Measurements from ENCODE around the gene DHRS7B.
"Not testable (repeated sequence)": the region's sequence is repeated elsewhere in the genome, so short reads cannot be mapped to it uniquely, and the experiment has no call there.

DHRS7B gene

DNA sequence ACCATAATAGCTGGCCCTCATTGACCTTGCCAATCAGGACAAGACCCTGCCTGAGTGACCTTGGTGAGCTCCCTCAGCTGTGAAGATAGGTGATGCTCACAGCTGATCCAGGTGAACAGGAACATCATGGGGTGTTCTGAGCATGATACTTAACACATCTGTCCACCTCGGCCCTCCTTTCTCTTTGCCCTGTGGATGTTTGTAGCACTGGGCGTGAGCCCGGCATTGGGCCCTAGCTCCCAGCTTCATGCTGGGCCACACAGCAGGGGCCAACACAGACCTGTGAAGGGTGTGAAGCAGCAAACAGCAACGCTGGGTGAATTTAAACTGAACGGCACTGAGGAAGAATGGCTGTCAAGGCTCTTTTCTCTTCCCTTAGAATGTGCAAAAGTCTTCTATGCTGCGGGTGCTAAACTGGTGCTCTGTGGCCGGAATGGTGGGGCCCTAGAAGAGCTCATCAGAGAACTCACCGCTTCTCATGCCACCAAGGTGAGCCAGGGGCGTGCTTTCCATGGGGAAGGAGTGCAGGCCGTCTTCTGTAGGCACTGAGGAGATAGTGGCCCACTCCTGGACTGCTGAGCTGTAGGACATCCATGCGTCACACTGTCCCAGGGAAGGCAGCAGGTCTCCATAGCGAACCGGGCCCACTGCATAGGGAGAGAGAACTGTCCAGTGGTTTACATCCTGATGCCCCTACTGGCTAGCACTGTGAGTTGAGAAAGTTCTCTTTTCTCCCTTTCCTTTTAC is 51.3 kb downstream of the DHRS7B start:
- DNase-seq (ENCODE audit: low read depth), result no peak

DNA sequence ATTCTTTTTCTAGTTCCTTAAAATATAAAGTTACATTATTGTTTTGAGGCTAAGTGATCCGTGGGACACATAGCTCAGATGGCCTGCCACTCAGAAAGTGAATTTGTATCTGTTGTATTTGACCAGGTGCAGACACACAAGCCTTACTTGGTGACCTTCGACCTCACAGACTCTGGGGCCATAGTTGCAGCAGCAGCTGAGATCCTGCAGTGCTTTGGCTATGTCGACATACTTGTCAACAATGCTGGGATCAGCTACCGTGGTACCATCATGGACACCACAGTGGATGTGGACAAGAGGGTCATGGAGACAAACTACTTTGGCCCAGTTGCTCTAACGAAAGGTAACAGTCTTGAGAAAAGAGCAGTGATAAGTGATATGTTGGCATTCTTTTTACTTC is 56.7 kb downstream of the DHRS7B start:
- no peak for DNase-seq (ENCODE audit: low read depth)

DNA sequence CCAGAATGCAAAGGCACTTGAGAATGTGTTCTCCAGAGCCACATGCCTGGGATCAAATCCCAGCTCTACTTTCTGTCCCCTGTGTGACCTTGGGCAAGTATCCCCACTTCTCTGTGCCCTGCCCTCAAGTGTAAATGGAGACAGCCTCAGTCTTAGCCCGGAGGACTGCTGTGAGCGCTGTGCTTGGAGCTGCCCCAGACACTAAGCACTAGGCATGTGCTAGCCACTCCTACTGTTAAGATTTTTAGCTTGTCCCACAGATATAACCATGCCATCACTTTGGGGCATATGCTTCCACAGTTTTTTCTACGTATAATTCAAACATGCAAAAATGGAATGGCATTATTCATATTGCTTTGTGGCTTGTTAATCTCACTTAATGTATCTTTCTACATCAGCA is 57.8 kb downstream of the DHRS7B start:
- DNase-seq (ENCODE audit: low read depth), result no peak

DNA sequence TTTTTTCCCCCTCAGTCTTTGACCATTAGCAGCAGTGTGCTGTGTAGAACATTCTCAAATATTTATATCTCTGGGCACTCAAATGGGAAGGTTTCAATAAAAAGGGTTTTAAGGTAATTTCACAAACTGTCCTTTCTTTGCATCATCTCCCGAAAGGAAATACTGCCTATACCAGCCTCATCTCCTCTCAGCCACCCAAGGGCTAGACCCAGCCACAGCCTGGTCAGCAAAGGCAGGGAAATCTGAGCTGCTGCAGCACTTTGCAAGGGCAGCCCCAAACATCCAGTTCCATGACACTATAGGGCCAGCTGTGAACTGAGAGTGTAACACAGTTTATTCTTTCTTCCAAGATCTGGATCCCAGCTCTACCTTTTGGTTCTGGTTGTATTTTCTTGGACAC is 58.3 kb downstream of the DHRS7B start:
- no peak for DNase-seq (ENCODE audit: low read depth)

DNA sequence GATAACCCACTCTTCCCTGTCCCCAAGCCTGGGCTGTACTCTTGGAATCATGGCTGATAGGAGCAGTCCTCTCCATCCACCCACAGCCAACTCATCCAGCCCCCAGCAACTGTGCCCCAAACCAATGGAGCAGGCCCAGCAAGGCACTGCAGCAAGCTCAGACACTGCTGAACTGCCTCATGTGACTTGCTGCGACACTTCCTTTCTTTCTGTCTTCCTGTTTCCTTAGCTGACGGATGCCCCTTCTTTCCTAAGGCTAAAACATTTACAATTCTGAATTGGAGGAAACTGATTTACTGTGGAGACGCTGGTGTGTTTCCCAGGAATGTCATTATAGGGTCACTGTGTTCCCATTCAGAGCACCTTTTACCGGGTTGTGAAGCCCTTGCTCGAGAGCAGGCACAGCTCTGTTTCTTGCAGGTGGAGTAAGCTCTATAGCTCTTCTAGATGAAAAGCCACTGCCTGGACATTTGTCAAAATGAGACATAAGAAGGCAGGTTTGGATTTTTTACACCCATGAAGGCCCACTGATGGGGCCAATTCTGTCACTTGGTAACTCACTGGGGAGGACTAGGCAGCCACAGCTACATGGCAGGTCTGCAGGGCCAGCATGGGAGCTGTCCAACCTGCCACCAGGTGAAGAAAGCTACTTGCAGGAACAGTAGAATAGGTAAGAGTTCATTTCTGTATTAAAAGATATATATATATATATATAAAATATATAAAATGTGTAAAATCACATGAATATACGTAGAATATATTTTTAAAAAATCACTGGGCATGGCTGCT is 59.8 kb downstream of the DHRS7B start:
- no peak for DNase-seq (ENCODE audit: low read depth)

DNA sequence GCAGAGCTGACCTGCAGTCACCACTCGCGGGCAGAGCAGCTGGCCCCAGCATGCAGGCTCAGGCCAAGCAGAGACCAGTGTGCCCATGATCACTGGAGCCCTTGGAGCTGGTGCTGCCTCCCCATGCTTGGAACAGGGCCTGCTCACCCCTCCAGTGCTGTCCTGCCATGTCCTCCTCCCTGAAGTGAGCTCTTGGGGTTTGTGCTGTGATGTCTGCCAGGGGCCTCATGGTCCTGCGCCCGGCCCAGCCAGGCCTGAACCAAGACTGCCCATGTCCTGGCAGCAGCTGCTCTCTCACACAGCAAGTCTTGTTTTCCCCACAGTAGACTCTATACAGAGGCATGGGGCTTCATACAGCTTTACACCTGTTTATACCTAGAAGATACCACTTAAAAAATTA is 62.6 kb downstream of the DHRS7B start:
- DNase-seq (ENCODE audit: low read depth), result no peak

DNA sequence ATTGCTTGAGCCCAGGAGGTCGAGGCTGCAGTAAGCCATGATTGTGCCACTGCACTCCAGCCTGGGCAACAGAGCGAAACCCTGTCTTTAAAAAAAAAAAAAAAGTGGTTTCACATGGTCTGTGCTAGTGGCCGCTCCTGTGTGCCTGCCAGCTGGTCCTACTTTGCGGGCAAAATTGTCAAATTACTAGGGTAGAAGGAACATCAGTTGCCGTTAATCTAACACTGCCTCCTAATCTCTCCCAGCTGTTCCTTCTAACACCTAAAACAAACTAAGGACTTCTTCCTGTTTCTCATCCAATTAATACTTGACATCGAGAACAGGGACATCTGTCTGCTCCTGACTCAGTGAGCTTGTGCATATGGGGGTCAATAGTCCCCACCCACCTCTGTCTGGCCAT is 63.3 kb downstream of the DHRS7B start:
- no peak for DNase-seq (ENCODE audit: low read depth)

DNA sequence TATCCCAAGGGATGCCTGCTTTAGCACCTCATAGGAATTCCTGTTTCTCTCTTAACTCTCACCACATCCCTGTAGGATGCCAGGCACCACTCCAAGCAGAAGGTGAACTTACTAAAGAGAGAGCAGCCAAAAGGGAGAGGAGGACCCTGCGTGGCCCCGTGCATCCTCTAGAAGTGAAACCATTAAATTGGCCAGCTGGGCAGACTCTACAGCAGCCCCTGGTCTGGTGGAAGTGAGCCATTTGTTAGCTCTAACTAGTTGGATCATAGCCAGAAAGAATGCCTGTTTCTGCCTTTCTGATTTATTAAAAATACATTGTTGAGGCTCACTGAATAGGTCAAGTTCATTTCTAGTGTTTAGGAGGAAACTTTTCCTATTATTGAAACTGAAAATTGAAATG is 64.9 kb downstream of the DHRS7B start:
- no peak for DNase-seq (ENCODE audit: low read depth)

DNA sequence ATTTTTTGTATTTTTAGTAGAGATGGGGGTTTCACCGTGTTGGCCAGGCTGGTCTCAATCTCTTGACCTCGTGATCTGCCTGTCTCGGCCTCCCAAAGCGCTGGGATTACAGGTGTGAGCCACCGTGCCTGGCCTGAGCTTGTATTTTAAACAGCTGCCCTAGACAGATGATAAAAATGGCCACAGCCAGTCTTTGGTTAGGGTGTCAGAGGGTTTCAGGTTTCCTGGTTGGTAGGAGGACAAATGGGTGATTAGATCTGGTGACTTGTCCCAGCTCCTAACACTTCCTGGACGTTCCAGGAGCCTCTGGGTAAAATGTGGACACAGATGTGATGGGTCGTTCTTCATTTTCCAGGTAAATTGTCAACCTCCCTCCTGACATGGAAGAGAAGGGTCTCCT is 65.7 kb downstream of the DHRS7B start:
- not testable (repeated sequence) for DNase-seq (ENCODE audit: low read depth)

DNA sequence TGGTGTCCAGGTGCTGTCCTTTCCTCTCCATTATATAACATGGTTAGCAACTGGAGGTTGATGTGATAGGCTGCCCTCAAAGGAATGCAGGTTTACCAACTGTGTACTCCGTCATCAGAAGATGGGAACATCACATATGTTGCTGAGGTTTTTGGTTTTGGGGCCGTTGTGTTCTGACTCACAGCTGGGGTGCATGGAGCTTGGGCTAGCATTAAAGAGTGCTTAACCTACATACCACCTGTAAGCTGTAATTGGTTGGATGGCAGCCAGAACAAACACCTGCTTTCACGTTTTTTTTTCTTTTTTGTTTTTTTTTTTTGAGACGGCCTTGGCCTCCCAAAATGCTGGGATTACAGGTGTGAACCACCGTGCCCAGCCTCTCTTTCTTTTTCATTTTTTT is 66.3 kb downstream of the DHRS7B start:
- no peak for DNase-seq (ENCODE audit: low read depth)

DNA sequence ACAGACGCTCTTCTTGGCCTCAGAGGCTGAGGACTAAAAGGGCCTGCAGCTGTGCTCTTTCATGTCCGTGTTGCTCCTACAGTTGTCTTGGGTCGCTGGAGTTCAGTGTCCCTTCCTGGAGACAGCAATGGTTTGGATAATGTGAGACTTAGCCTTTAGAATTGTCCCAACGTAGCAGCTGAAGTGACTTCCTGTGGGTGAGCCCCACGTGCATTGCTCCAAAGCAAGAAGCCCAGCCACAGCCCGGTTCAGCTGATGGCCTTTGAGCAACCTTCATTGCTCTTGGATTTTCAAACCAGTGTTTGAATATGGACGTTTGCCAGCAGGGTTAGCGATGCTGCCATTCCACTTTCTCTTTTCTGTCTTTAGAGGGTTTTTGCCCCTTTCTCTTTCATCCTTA is 67.5 kb downstream of the DHRS7B start:
- DNase-seq (ENCODE audit: low read depth), result no peak

DNA sequence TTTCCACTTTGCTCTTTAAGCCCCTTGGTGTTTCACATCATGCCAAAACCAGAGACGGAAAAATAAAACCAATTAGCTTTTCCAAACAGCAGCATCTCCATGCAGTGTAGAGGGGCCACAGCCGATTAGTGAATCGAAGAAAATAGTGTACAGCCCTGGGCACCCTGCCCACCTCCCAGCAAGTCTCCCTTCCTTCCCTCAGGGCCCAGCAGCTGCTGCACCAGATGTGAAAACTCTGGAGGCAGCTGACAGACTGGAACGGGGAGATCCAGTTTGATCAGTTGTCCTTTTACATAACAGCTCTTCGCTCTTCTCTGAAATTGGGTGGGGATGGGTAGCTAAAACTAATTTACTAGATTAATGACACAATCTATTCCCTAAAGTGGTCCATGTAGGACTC is 67.9 kb downstream of the DHRS7B start:
- DNase-seq (ENCODE audit: low read depth), result no peak

DNA sequence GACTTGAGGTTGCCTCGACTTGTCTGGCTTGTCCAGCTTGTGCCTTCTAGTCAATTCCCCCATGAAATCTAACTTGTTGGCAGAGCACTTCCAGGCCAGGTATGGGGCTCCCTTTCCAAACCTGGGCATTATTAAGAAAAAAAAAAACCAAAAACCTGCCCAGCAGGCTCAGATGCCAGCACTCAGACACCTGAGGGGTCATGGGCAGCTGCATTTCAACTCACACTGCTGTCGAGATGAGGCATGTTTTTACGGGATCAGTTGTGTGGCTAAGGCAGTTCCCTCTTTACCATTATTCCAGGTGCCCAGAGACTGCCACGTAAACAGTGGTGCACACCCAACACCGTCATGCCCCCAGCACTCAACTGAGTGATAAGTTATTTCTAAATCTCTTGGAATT is 69.4 kb downstream of the DHRS7B start:
- no peak for DNase-seq (ENCODE audit: low read depth)

DNA sequence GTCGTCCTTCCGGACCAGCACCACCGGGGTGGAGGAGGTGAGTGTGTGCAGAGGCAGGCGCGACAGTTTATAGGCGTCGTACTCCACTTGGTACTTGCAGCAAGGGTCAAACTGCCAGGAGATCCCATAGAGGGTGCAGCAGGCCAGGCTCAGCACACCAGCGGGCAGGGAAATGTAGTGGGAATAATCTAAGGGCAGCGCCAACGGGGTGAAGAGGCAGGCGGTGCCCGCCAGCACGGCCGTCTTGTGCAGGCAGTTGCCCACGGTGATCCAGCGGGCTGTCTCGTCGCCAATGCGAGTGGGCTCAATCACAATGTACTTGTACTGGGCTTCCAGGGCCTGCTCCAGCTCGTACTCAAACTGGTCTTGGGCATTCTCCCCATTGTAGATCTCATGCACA is 71.6 kb downstream of the DHRS7B start:
- no peak for DNase-seq (ENCODE audit: low read depth)

DNA sequence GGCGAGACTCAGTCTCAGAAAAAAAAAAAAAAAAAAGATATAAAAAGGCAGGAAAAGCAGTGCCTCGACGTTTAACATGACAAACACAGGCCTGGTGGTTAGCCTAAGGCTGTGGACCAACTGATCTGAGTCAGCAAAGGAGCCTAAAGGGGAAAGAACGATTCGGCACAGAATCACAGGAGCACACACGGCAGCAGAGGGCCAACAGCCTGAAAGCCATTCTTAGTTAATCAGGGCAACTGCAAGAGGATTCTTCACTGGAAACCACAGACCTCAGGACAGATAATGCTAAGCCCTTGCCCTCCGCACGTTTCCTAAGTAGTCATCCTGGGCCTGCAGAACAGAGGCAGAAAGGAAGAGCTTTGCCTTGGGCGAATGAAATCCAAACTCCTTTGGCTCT is 72.5 kb downstream of the DHRS7B start:
- peak; percentile 82 for DNase-seq (ENCODE audit: low read depth)

DNA sequence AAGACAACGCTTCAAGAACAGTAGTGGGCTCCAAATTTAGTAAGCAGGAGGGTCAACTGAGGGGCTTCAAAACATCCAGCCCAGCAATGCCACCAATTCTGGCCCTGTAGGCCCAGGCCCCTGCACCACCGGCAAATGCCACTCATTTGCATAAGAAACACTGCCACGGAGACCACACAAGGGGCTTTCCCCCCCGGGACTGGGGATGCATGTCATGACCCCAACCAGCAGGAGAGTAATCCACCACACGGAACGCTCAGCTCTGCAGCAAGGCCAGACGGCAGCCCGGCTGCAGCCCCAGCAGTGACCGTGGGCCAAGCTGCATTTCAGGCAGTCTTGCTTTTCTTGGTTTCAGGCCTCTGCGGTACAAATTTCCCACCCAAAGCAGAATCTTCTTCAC is 73.1 kb downstream of the DHRS7B start:
- no peak for DNase-seq (ENCODE audit: low read depth)

DNA sequence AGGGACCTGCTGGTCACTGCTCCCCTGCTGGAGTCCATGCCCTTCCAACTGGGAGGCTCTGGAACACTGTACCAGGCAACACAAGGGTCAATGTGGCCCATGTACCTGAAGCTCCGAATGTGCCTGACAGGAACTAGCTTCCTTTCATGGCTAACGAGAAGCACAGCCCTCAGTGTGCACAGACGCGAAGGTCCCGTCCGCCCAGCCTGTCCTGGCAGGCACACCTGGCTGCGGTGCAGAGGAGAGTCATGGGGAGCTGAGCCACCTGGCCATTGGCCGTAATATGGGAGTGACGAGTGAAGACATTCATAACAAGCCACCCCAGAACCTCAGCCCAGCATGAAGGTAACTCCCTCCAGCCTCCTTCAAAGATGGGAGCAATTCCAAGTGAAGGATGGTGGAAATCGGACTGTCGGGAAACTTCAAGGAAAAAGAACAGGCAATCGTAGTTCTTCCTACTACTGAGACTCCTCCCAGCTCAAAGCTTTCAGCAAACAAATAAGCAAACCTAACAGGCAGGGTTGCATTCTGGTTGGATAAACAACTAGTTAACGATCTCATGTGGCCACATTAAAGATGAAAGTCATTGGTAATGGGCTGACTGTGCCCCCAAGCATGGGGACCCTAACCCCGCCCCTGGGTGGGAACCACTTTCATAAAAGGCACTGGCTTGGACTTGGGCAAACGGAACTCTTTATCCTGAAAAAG is 74.0 kb downstream of the DHRS7B start:
- no peak for DNase-seq (ENCODE audit: low read depth)

DNA sequence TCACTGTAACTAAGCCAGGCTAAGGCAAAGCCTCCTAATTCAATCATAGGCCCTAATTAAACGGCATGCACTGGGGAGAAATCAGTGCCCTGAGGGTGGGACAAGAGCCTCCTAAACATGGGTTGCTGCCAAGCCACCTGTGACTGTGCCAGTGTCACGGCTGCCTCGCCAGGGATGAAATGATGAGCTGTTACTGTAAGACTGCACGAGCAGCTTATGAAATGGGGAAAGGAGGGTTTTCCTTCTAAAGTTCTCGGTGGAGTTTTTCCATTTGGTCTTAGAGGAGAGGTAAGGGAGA is 74.5 kb downstream of the DHRS7B start:
- peak; percentile 31 for DNase-seq (ENCODE audit: low read depth)

DNA sequence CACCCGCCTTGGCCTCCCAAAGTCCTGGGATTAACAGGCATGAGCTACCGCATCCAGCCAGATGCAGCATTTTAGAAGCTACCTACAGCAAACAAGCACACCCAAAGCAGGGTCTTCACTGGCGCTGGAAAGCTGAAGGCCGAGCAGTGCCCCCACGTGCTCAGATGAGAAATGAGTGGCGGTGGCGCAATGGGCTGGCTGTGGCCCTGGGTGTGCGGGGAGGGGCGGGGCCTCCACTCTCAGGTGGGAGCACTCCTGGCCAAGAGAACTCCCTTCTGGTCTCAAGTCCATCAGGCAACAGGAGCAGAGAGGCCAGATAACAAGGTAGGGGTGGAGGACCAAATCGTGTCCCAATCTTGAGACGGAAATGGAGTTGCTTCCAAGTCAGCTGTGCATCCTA is 75.1 kb downstream of the DHRS7B start:
- no peak for DNase-seq (ENCODE audit: low read depth)

DNA sequence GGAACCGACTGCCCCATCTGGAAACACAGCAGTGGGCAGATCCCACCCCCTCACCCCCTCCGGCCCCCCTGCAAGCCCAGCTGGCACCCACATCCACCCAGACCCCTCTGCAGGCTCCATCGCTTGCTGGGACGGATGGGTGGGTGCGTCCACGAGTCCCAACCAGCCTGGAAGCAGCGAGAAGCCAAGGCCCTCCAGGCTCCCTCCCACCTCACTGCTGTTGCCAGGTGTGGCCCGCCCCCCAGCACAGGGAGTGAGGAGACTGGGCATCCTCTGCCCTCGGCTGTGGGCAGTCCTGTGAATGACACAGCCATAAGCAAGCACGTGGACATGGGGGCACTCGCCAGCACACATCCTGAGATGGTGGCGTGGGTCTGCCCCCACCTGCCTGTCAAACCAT is 75.7 kb downstream of the DHRS7B start:
- DNase-seq (ENCODE audit: low read depth), result no peak

DNA sequence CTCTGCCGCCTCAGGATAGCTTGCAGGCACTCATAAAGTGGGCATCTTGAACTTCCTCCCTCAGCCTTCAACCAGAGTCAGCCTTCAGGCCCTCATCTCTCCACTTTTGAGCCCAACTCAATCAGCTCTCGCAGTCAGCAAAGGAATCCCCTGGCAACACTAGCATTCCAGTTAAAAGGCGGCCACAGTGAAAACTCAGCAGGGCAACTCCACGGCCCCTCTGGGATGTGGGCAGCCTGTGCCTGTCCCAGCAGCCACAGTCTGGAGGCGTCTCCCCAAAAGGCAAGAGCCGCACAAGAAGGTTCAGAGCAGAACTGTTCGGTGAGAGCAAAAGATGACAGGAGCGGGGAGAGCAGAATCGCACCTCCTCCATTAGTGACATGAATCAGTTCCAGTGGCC is 78.2 kb downstream of the DHRS7B start:
- DNase-seq (ENCODE audit: low read depth), result no peak

DNA sequence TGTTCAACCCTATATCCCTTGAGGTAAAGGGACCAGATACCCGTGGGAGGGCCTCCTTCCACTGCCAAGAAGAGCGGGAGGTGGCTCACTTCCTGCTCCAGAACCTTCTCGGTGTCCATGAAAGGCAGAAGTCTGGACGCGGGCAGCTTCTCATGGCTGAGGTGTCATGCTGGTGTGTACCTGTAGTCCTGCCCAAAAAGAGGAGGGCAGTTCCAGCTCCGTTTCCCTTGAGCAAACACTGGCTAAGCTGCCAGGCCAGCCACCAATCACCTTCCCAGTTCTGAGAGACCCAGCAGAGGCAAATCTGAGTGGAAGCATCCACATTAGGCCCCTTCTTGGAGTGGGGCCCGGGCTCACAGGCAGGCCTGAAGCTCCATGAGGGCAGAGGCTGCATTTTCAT is 81.6 kb downstream of the DHRS7B start:
- no peak for DNase-seq (ENCODE audit: low read depth)

DNA sequence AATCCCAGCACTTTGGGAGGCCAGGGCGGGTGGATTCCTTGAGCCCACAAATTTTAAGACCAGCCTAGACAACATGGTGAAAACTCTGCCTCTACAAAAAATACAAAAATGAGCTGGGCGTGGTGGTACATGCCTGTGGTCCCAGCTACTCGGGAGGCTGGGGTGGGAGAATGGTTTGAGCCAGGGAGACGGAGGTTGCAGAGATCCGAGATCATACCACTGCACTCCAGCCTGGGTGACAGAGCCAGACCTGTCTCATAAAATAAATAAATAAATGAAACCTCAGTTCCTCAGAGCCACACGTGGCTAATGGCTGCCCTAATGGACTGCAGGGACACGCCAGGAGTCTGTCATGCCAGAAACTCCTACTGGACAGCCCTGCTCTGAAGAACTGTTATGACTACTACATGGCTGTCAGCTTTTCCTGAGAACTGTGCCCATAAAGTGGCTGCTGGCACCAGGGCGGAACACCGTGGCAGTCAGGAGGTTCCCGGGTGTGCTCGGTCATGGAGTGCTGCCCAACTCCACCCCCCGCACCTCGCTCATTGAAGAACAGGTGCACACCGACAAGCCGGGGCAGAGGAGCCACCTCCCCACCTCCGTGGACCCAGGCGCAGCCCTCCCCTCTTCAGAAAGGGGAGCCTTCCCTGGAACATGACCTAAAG is 82.9 kb downstream of the DHRS7B start:
- DNase-seq (ENCODE audit: low read depth), result no peak

Measured in ELR (cell line).